RPMI7951 (cell line): ENCODE results near the gene SV2B. TPM values are rescaled to one million over a fixed set of nuclear protein-coding genes. Genes with fewer than 3 reads are reported as not detected.

ENCODE experiments used
- DNase-seq: peaks from one replicate; pipeline ENCODE4 v3.0.0-alpha.2; 2012; ENCODE audit warnings: low read depth
- total RNA-seq: library from RNA; depleted of rRNA; stranded (reverse); fragments of >200 nt; shearing (Covaris generic); gene quantifications from 2 replicates; pipeline ENCODE4 v1.2.3, GENCODE V29; 2014

Gene SV2B
- total RNA-seq, 1 experiment from 2014 or later = not detected

DNA sequence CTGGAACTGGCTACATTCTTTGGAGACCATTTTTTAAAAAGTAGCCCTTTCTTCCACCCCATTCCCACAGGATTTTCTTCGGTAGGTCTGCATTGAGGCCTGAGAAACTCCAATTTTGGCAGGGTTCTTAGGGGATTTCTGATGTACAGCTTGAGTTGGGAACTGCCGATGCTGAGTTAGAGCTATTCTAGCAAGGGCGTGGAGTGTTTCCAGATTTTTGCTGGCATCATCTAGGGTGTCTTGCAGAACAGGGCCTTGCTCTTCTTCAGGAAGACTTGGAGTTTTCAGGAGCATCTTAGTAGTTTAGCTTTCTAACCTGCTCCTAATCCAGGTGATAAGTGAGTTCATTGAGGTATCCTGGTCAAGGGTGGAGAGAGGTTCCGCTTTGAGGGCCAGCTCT lies 41.0 kb downstream of the SV2B start:
- no peak for DNase-seq

DNA sequence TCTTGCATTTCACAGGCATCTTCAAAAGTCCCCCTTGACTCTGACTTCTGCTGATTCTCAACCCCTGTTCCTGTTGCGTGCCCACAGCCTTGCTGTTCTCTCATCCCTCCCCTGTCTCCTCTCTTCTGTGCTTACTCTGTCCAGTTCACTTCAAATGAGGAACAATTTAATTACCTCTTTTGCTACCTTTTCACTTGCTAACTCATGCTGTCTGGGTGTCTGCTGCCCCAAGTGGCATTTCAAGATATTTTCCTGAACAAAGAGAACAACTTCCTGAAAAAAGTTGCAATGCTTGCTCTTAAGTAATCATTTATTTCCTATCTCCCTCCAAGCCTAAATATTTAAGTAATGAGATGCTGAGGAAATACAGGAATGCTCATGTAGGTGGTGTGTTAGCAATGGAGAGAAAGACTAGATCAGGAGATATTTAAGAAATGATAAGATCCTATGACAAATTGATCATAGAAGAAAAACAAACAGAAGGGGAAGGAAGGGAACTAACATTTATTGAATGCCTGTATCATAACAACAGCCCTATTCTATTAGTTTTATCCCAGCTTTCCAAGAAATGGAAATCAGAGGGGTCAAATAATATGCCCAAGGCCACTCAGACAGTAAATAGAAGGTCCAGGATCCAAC lies 42.2 kb downstream of the SV2B start:
- DNase-seq = no peak

DNA sequence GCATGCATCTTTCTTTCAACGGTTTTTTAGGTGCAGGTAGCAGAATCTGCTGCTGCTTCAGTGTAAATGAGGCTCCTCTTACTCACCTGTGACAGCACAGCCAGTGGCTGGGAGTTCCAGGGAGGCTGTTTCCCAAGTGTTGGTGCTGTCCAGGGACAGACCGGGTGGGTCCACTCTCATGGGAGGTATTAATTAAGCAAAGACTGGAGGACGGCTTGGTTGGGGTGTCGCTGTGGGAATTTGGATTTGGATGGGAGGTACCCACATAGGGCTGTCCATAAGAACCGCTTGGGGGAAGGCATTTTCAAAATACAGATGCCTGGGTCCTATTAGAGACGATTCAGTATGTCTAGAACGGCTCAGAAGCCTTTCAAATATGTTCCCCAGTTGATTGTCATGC lies 42.9 kb downstream of the SV2B start:
- DNase-seq = no peak

DNA sequence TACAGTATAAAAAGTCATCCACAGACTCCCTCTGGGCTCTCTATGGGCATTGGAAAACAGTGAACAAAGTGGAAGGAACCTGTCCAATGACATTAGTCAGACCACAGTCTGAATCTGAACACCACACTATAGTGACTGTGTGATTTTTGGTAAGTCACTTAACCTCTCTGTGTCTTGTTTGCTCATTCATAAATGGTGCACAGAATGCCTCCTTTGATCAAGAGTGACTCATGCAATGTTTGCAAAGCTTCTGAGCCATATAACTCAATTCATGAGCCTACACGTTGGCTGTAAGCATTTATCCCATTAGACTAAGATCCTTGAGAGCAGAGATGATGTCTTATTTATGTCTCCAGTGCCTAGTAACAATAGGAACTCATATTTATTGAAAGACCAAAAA lies 46.7 kb downstream of the SV2B start:
- no peak for DNase-seq

DNA sequence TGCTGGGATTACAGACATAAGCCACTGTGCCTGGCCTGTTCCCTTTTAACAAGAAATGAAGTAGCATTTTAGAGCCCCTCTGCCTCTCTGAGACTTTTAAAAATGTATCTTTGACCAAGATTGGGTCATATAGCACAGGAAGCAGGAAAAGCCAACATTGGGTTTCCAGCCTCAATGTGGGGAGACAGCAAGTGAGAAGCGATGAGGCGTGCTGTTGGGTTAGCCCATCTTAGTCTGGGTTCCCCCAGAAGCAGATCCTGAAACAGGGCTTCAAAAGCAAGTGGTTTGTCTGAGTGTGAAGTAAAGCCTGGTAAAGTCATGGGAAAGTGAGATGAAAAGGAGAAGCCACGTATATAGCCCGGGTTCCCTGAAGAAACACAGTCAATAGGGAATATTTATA lies 48.2 kb downstream of the SV2B start:
- DNase-seq = no peak

DNA sequence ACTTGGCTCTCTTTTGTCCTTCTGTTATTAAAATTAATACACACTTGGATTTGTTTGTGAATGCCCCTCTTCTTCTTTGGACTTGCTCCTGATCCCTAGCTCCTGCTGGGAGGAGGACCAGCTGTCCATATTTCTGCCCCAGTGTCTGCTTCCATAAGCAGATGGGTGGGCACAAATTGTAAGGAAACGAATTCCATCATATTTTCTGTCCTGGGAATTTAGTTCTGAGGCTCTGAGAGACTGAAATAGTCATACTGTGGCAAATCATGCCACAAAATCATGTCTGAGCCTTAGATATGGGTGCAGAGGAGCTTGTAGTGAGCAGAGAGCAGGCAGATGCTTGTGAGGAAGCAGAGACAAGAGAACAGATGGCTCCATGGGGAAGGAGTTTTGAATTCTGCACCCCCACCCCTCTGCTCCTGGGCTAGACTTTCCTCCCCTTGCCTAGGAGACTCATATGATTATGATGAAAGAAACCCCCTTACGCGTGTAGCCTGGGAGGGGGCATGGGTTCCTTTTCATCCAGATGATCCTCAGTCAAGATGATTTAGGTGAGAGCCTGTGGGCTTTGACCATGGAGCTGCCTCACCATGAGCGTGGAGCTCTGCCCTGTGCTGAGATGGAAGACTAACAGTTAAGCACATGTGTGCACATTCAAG lies 50.6 kb downstream of the SV2B start:
- no peak for DNase-seq

DNA sequence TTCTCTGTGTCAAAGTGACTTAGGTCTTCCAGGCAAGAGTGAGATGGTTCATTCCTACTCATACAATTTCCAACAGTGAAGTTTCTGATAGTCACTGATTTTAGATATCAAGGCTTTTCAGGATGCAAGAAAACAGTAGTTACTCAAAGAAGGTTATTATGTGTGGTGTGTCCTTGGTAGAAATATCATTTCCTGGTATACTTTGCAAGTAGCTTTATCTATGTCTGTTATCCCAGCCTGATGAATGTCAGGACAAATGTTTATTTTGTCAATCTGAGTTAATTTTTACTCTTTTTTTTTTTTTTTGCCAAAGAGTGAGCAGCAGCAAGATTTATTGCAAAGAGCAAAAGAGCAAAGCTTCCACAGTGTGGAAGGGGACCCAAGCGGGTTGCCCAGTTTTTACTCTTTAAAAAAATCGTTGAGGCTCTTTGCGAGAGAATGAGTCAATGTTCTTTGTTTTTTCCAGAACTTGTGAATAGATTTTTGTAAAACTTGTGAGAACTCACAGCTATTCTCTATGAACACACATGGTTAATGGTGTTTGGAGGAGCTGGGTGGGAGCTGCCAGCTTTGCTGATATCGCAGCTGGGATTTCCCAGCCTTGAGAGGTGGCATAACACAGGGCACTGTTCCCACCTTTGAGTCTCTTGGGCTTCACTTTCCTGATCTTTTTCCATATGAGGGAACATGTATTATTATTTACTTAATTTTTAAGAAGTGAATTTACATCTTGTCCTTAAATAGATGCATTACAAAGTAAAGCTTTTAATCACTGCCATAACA lies 51.9 kb downstream of the SV2B start:
- DNase-seq = no peak

DNA sequence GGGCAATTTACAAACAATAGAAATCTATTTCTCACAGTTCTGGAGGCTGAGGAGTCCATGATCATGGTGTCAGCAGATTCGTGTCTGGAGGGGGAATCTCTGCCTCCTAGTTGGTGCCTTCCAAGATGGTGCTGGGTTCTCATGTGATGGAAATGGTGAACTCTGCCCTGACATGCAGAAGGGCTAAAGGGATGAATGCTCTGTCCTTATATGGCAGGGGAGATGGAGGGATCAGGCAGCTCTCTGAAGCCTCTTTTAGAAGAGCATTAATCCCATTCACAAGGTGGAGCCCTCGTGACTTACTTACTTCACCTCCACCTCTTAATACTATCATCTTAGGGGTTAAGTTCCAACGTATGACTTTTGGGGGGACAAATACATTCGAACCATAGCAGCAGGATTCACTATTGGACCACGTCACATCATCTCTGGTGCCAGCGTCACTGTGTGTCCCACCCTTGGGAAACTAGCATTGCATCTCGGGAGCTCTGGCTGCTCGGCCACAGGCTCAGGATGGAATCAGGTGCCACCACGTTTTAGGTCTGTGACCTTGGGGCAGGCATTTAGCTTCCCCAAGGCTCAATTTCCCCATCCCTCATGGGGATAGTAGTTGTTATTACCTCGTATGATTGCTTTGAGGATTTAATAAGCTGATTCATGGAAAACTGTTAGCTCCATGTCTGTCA lies 53.0 kb downstream of the SV2B start:
- DNase-seq = no peak

DNA sequence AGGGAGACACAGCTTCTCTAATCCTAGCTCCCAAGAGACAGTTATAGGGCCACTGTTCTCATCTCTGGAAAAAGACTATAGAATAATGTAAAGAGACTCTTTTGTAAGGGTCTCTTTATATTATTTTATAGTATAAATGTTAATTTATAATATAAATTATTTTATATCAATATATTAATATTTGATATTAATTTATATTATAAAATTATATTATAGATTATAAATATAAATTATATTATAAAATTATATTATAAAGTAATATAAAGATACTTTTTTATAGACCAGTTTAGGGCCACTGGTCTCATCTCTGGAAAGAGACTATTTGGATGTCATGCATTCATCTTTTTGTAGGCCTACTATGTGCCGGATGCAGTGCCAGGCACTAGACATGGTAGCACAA lies 53.9 kb downstream of the SV2B start:
- no peak for DNase-seq

DNA sequence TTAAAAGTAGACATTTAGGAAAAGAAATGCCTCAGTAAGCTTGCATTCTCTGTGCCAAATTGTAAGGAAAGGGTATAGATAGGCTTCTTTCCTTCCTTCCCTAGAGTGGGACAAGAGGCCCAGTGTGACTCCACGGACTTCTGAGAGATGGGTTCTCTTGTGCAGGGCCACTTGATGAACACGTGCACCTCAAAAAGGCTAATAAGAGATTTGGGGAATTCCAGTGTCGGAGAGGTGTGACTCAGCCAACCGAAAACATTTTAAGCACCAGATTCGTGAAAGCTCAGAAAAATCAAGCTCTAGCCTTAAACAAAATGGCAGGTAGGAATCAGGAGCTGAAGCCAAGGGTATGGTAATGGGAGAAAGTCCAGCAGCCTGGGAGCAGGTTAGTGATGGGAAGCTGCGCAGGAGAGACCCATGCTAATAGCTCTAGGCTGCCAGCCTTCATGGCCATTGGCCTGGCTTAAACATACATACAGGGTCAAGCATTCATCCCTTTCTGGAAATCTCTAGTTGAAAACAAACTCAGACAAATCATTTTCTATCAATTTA lies 56.2 kb downstream of the SV2B start:
- no peak for DNase-seq

DNA sequence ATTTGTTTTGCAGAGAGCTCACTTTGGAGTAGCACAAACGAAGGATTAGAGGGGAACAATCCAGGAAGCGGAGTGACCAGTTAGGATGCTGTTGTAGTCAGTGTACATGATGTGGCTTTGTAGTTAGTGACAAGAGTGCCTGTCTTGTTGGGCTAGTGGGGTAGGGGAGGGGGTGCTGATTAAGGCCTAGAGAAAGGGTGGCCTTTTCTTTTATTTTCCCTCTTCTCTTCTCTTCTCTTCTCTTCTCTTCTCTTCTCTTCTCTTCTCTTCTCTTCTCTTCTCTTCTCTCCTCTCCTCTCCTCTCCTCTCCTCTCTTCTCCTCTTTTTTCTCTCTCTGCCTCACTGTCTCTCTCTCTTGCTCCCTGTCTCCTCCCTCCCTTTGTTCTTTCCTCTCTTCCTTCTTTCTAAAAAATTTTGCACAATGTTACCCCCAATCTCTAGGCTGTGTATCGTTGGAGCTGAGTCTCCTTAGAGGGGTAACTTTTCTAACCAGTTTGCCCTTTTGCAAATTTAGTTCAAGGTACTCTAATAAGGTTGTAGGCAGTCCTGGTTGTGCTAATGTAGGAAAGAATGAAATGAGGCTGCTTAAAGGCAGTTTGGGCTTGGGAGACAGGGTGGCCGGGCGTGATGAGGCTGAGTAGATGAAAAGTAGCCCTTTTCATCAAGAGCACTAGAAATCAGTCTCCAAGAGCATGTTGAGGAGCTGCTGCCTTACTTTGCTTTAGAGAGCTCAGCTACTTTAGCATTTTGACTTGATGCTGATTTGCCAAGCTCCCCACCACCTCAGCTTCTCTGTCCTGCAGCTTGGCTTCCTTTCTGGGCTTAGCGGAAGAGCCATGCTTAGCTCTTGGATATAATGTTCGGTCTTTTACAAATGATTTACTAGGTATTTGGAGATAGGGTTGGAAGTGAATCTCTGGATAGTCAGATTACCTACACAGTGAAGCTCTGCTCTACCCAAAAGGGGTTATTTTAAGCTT lies 58.6 kb downstream of the SV2B start:
- DNase-seq = no peak

DNA sequence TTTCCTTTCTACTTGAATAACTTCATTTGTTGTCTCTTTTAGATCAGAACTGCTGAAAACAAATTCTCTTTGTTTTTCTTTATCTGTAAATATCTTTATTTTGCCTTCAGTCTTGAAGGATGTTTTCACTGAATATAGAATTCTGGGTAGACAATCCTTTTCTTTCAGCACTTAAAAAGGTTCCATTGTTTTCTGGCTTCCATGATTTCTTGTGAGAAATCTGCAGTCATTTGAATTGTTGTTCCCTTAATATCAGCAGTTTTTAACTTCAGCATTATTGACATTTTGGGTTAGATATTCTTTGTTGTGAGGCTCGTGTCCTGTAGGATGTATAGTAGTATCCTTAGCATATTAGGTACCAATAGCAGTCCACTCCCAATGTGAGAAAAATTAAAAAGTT lies 65.8 kb downstream of the SV2B start:
- no peak for DNase-seq

DNA sequence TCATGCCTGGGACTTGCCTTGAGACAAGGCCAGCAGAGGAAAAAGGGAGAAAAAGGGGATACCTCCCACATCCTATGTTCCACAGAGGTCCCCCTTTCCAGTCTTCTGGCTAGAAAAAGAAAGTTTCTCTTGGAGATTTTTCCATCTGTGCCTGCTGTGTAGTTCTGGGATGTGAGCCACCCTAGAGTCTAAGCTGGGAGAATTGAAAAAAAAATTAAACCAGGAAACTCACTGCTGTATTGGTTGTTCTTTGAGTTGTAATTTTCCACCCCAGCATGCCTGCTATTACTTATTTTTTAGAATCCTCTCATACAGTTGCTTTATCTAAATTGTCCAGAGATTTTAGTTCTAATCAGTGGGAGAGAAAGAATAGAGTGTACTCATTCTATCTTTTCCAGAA lies 68.4 kb downstream of the SV2B start:
- DNase-seq = no peak

DNA sequence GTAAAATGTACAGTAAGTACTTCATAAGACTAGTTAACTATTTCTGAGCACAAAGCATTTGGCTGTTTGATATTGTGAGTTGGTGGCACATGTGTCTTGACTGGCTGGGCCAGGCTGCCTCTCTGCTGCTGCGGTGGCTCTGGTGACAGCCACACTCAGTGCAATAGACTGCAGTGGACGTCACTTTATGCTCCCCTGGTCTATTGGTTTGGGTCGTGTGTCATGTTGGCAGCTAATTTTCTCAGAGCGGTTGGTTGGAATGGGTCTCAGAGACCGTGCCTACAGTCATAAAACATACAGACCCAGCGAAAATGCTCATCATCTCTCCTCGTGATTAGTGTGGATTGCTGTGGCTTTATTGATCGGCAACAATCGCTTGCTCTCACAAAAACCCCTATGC lies 71.3 kb downstream of the SV2B start:
- no peak for DNase-seq

DNA sequence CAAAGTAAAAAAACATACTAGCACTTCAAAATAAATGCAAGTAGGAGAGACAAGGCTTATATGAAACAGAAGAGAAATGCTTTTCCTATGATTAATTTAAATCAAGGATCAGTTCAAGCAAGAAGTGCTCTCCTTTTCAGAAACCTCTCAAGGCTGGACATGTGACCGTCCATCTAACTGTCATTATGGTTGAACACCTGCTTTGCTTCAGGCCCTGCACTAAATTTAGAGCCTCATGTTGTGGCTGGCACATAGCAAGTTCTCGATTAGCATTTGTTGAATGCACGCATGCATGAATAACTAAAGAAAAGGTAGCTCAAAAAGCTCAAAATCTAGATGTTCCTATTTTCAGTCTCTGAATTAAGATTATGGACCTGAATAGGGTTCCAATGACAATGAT lies 82.0 kb downstream of the SV2B start:
- no peak for DNase-seq

DNA sequence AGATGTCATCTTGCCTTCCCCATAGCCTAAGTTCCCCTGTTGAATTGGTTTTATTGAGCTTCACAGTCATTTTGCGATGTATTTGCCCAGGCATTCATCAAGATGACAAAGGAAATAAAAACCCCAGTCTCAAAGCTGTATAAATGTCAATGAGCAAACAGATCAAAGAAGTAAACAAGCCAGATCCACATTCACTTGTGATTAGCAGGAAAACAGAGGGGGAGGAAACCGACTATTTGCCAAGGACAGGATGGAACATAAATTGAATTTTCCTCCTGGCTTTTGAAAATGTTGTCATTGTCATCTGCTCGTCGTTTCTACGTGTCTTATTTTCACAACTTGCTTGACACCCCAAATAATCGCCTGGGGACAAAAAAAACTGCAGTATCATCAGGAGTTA lies 83.5 kb downstream of the SV2B start:
- no peak for DNase-seq

DNA sequence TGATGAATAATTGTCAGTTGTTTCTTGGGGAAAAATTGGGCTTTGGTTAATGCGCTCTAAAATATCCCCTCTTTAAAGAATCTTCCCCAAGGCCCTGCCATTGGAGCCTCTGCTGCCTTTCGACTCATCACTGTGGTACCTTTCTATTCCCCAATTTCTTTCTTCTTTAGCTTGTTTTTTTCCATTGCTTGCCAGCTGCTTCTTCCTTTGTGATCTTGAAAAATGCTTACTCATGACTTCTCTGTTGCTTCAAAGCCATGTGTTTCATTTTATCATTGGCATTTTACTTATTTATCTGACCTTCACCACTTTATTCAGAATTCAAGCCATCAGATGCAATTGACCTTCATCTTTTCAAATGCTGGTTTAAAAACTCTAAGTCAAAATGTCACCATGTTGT lies 84.4 kb downstream of the SV2B start:
- DNase-seq = no peak

DNA sequence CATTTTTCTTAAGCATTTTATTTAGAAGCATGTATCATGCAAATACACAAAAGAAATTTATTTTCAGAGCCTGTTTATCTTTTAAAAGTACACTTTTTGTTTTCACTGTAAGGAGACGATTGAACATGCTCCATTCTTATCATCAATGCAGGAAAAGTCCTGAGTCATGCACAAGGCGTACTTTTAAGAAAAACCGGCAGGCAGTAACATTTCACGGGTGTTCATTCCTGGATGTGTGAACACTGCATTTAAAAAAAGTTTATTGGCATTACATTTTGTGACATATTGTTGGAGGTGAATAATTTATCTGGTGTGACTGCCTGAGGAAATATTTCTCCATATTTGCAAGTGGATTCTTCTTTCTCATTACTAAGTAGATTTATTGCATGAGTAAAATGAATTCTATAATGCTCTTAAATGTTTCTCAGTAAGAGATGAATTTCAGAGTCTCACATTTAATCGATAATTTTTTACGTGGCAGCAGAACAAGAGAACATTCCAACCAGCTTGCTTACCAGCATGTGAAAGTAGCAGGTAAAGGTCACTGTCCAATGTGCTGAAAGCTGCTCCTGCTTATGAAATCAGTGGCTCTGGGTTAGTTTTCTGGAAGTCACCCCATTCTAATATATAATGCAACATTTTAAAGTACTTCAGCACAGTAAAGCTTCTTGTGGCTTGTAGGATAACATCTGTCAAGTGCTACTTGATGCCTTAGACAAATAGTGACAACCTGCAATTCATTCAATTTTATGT lies 87.0 kb downstream of the SV2B start:
- peak; percentile 35 for DNase-seq

DNA sequence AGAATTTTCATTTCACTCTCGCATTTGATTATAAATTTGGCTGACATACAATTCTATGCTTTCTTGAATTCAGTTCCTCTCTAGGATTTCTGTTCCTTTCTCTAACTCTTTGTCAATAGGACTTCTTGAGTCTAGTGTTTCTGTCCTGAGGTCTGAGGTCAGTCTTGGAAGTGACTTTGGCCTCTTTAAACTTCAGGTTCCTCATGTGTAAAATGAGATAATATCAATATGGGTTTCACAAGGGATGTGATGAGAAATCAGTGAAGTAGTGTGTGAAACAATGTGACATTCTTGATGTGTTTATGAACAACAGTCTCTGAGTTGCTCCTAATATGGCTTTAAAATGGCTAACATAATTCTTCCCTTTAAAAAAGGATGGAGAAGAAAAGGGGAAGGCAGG lies 92.2 kb downstream of the SV2B start:
- no peak for DNase-seq

DNA sequence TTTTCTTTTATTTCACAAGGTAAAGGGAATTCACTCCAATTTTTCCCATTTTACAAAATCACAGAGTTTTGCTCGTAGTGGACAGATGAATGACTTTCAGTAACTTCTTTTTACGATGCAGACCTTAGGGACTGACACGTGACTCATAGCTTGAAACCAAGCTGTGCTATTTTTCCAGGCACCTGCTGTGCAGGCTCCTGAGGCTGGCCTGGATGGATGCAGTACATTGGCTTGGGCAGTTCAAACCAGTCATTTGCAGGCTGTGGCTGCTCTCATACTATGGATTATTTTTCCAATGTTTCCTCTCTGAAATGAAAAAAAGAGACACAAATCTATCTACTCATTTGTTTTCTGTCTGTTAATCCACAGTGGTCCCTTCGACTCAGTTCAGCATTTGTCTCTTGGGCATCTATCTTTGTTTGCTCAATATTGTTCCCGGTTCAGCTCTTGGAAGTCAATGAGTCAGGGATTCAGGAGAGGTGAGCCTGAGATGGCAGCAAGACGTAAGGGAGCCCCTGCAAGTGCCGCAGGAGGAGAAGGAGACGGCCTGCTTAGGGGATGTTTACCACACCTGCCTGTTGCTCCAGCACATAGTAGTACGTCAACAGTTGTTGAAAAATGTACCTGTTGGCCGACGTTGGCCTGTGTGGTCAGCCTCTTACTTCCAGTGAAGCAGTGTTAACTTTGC lies 92.8 kb downstream of the SV2B start:
- no peak for DNase-seq
